Erythroblast (primary cell): ENCODE data around the gene PPM1K.

ENCODE experiments used
- GATA1 ChIP-seq: IDR thresholded peaks from 2 replicates; pipeline ENCODE4 v1.6.1; 2011; ENCODE audit warnings: low read depth, mild to moderate bottlenecking, control low read depth, low read length, moderate library complexity
- POLR2A ChIP-seq: IDR thresholded peaks from 2 replicates; pipeline ENCODE4 v1.6.1; 2011; ENCODE audit warnings: mild to moderate bottlenecking, low read length

DNA sequence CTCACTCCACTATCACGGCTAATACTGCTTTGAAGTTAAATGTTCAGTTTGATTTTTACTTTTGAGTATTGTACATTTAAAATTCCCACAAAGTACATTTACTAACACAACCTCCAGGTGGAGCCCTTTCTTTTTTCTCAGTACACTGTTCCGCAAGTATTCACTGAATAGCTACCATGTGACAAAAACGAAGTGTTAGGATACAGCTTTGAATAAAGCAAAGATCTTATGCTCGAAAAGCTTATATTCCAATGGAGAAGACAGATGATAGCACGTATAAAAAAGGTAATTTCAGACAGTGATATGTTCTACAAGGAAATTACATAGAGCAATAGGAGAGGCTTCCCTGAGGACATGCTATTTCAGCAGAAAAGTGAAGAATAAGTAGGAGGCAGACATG is 65.3 kb downstream of the PPM1K start:
- TF ChIP-seq POLR2A (no peak), GATA1 (no peak)
